GM23338 (cell line): Measurements from ENCODE around the gene TBCEL. TPM values are rescaled to one million over a fixed set of nuclear protein-coding genes. Genes with fewer than 3 reads are reported as not detected.
"Not testable (repeated sequence)": the region's sequence is repeated elsewhere in the genome, so short reads cannot be mapped to it uniquely, and the experiment has no call there.

ENCODE experiments used
- ATAC-seq: fragments of 200-7000 bp; cut with Tn5 transposase; 3 replicates; pipeline ENCODE4 v1.9.1; 2020
- DNase-seq: peaks from one replicate; pipeline ENCODE4 v3.0.0-alpha.2; 2015; ENCODE audit warnings: low spot score
- H2AFZ ChIP-seq: fragments of 200-600 bp; sonication (generic); 2 replicates; pipeline ENCODE4 v1.8.0; 2016; ENCODE audit warnings: antibody characterized with exemption, mild to moderate bottlenecking, moderate library complexity
- H3F3A ChIP-seq: fragments of 200-600 bp; sonication (generic); replicated peaks from 2 replicates; pipeline ENCODE4 v1.8.0; 2017; ENCODE audit warnings: antibody characterized with exemption, mixed run types, low read depth
- H3K27ac ChIP-seq: fragments of 200-600 bp; sonication (generic); 2 replicates; pipeline ENCODE4 v1.6.1; 2016; ENCODE audit warnings: low read depth
- H3K27me3 ChIP-seq: fragments of 200-600 bp; sonication (generic); 2 replicates; pipeline ENCODE4 v1.8.0; 2016; ENCODE audit warnings: mild to moderate bottlenecking, mixed run types, moderate library complexity; ENCODE audit not compliant: insufficient read depth
- H3K36me3 ChIP-seq: fragments of 200-600 bp; sonication (generic); 2 replicates; pipeline ENCODE4 v1.8.0; 2016; ENCODE audit warnings: mild to moderate bottlenecking; ENCODE audit not compliant: insufficient read depth
- H3K4me1 ChIP-seq: fragments of 200-600 bp; sonication (generic); 2 replicates; pipeline ENCODE4 v1.8.0; 2016; ENCODE audit warnings: mild to moderate bottlenecking, moderate library complexity; ENCODE audit not compliant: insufficient read depth
- H3K4me2 ChIP-seq: fragments of 200-600 bp; sonication (generic); 2 replicates; pipeline ENCODE4 v1.7.1; 2017; ENCODE audit warnings: mixed run types
- H3K4me3 ChIP-seq: fragments of 200-600 bp; sonication (generic); 2 replicates; pipeline ENCODE4 v1.6.1; 2016; ENCODE audit warnings: mixed run types
- H3K79me2 ChIP-seq: fragments of 200-600 bp; sonication (generic); replicated peaks from 2 replicates; pipeline ENCODE4 v1.8.0; 2017; ENCODE audit warnings: mild to moderate bottlenecking; ENCODE audit not compliant: insufficient read depth
- H3K9me2 ChIP-seq: fragments of 200-600 bp; sonication (generic); 2 replicates; pipeline ENCODE4 v1.8.0; 2017; ENCODE audit not compliant: insufficient read depth
- H4K20me1 ChIP-seq: fragments of 200-600 bp; sonication (generic); replicated peaks from 2 replicates; pipeline ENCODE4 v1.8.0; 2017; ENCODE audit warnings: mild to moderate bottlenecking; ENCODE audit not compliant: insufficient read depth
- H3K27ac Mint-ChIP-seq: 2 replicates; pipeline ENCODE4 v1.8.0; 2020; ENCODE audit warnings: inconsistent platforms, mild to moderate bottlenecking, moderate library complexity, mixed read lengths
- H3K27me3 Mint-ChIP-seq: 3 replicates; pipeline ENCODE4 v1.8.0; 2022; ENCODE audit warnings: low read depth, mild to moderate bottlenecking, moderate library complexity, mixed read lengths, inconsistent platforms; ENCODE audit not compliant: insufficient read depth, poor library complexity
- H3K36me3 Mint-ChIP-seq: 3 replicates; pipeline ENCODE4 v1.8.0; 2021; ENCODE audit warnings: low read depth, mild to moderate bottlenecking, inconsistent platforms, moderate library complexity, mixed read lengths
- H3K4me1 Mint-ChIP-seq: 3 replicates; pipeline ENCODE4 v1.8.0; 2020; ENCODE audit warnings: mild to moderate bottlenecking, inconsistent platforms, mixed read lengths
- H3K4me3 Mint-ChIP-seq: 3 replicates; pipeline ENCODE4 v1.8.0; 2021; ENCODE audit warnings: moderate library complexity, mild to moderate bottlenecking, inconsistent platforms, mixed read lengths
- H3K9me3 Mint-ChIP-seq: 3 replicates; pipeline ENCODE4 v1.8.0; 2020; ENCODE audit warnings: moderate library complexity, mild to moderate bottlenecking, inconsistent platforms, mixed read lengths
- CREB1 ChIP-seq: fragments of 250-450 bp; sonication (Bioruptor Pico); IDR thresholded peaks from 2 replicates; pipeline ENCODE4 v1.5.0; 2020; ENCODE audit warnings: low read depth, mild to moderate bottlenecking, moderate library complexity
- EZH2 ChIP-seq: fragments of 200-600 bp; sonication (generic); IDR thresholded peaks from one replicate; pipeline ENCODE4 v1.8.0; 2017; ENCODE audit warnings: antibody characterized with exemption, mild to moderate bottlenecking, low read depth; ENCODE audit not compliant: unreplicated experiment
- JUNB ChIP-seq: IDR thresholded peaks from one replicate; pipeline ENCODE4 v1.6.1; 2016; ENCODE audit warnings: antibody characterized with exemption; ENCODE audit not compliant: unreplicated experiment
- POLR2AphosphoS5 ChIP-seq: IDR thresholded peaks from 2 replicates; pipeline ENCODE4 v1.6.1; 2016; ENCODE audit warnings: antibody characterized with exemption, low read depth
- STAT1 ChIP-seq: IDR thresholded peaks from one replicate; pipeline ENCODE4 v1.6.1; 2016; ENCODE audit warnings: antibody characterized with exemption; ENCODE audit not compliant: unreplicated experiment
- ZNF114 ChIP-seq: fragments of 250-450 bp; sonication (Bioruptor Pico); IDR thresholded peaks from 2 replicates; pipeline ENCODE4 v1.5.0; 2020; ENCODE audit warnings: mild to moderate bottlenecking, moderate library complexity
- ZNF331 ChIP-seq: fragments of 250-450 bp; sonication (Bioruptor Pico); IDR thresholded peaks from 2 replicates; pipeline ENCODE4 v1.5.0; 2020; ENCODE audit warnings: low read depth, mild to moderate bottlenecking, moderate library complexity
- polyA plus RNA-seq: library from polyadenylated mRNA; unstranded; fragments of >200 nt; fragmentation: Nextera tagmentation; extraction: Ambion mirVana; gene quantifications from 2 replicates; pipeline ENCODE4 v1.2.1, GENCODE V29; 2016
- total RNA-seq: library from RNA; depleted of rRNA; stranded (reverse); fragments of >200 nt; shearing (Covaris generic); gene quantifications from 2 replicates; pipeline ENCODE4 v1.2.3, GENCODE V29; 2014
- TF ChIP-seq, protein P1 (sequence below): IDR thresholded peaks from one replicate; pipeline ENCODE4 v1.6.1; 2018; ENCODE audit warnings: antibody characterized with exemption; ENCODE audit not compliant: unreplicated experiment
- TF ChIP-seq, protein P2 (sequence below), 2 experiments: fragments of 200-600 bp in 1 of 2; sonication (generic) in 1 of 2; conservative IDR thresholded peaks; 2 replicates each; pipeline versions ENCODE4 v1.5.1 to v1.6.1; 2016 to 2017; ENCODE audit warnings: antibody characterized with exemption in 2 of 2, low read depth in 2 of 2, mild to moderate bottlenecking in 2 of 2, moderate library complexity in 1 of 2
- TF ChIP-seq, protein P3 (sequence below): fragments of 250-450 bp; sonication (Bioruptor Pico); IDR thresholded peaks from 2 replicates; pipeline ENCODE4 v1.5.0; 2020; ENCODE audit warnings: mild to moderate bottlenecking, moderate library complexity

The TBCEL gene
- total and polyA plus RNA-seq, 2 experiments from 2014 or later = 5.4 to 16.2 TPM

DNA sequence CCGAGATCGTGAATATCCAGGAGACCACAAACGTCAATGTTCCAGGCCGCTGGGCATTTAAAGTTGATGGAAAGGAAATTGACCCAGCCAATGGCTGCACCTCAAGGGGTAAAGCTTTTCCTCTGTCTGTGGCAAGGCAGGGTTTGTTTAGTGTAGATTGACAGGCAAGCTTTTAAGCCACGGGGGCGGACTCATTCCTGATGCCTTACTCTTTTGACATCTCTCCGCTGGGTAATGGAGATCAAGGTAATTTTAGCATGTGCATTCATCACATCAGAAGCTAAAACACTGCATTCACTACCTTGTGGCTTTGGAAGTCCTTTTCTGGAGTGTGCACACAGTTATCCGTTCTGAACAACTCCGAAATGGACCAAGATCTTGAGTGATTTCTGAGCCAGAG, 89.7 kb downstream of the TBCEL start (continued):
- TF ChIP-seq, protein P1, sequence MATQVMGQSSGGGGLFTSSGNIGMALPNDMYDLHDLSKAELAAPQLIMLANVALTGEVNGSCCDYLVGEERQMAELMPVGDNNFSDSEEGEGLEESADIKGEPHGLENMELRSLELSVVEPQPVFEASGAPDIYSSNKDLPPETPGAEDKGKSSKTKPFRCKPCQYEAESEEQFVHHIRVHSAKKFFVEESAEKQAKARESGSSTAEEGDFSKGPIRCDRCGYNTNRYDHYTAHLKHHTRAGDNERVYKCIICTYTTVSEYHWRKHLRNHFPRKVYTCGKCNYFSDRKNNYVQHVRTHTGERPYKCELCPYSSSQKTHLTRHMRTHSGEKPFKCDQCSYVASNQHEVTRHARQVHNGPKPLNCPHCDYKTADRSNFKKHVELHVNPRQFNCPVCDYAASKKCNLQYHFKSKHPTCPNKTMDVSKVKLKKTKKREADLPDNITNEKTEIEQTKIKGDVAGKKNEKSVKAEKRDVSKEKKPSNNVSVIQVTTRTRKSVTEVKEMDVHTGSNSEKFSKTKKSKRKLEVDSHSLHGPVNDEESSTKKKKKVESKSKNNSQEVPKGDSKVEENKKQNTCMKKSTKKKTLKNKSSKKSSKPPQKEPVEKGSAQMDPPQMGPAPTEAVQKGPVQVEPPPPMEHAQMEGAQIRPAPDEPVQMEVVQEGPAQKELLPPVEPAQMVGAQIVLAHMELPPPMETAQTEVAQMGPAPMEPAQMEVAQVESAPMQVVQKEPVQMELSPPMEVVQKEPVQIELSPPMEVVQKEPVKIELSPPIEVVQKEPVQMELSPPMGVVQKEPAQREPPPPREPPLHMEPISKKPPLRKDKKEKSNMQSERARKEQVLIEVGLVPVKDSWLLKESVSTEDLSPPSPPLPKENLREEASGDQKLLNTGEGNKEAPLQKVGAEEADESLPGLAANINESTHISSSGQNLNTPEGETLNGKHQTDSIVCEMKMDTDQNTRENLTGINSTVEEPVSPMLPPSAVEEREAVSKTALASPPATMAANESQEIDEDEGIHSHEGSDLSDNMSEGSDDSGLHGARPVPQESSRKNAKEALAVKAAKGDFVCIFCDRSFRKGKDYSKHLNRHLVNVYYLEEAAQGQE = no peak
- TF ChIP-seq, protein P2, sequence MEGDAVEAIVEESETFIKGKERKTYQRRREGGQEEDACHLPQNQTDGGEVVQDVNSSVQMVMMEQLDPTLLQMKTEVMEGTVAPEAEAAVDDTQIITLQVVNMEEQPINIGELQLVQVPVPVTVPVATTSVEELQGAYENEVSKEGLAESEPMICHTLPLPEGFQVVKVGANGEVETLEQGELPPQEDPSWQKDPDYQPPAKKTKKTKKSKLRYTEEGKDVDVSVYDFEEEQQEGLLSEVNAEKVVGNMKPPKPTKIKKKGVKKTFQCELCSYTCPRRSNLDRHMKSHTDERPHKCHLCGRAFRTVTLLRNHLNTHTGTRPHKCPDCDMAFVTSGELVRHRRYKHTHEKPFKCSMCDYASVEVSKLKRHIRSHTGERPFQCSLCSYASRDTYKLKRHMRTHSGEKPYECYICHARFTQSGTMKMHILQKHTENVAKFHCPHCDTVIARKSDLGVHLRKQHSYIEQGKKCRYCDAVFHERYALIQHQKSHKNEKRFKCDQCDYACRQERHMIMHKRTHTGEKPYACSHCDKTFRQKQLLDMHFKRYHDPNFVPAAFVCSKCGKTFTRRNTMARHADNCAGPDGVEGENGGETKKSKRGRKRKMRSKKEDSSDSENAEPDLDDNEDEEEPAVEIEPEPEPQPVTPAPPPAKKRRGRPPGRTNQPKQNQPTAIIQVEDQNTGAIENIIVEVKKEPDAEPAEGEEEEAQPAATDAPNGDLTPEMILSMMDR (conservative IDR thresholded peaks at IDR 0.05; ENCODE audit: low read depth in 2 of 2) = no peak
- TF ChIP-seq EZH2 = no peak
- no peak for TF ChIP-seq ZNF331 (CRISPR knock-in tag)

DNA sequence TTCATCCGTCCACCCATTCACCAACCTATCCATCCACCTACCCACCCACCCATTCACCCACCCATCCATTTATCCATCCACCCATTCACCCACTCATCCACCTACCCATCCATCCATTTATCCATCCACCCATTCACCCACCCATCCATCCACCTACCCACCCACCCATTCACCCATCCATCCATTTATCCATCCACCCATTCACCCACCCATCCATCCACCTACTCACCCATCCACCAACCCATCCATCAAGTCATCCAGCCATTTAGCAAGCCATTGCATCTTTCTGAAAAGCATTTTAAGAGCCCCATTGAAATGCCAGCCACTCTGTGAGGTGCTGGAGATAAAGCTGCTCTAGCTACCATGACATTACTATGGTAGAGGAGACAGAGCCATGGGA, 91.1 kb downstream of the TBCEL start:
- not testable (repeated sequence) for H3K9me2 ChIP-seq, H3K4me2 ChIP-seq, H3K4me1 ChIP-seq, H3K79me2 ChIP-seq, H3F3A ChIP-seq, H4K20me1 ChIP-seq, H3K27me3 ChIP-seq, H3K36me3 ChIP-seq, ATAC-seq, H3K9me3 Mint-ChIP-seq, H3K27me3 Mint-ChIP-seq, DNase-seq, H3K4me3 ChIP-seq, H3K4me3 Mint-ChIP-seq, H3K36me3 Mint-ChIP-seq, H3K27ac ChIP-seq, H3K27ac Mint-ChIP-seq, H2AFZ ChIP-seq
- peaks cover 13% of the 10 kb centered on the region; the same call in 2 of the 3 replicates for H3K4me1 Mint-ChIP-seq

DNA sequence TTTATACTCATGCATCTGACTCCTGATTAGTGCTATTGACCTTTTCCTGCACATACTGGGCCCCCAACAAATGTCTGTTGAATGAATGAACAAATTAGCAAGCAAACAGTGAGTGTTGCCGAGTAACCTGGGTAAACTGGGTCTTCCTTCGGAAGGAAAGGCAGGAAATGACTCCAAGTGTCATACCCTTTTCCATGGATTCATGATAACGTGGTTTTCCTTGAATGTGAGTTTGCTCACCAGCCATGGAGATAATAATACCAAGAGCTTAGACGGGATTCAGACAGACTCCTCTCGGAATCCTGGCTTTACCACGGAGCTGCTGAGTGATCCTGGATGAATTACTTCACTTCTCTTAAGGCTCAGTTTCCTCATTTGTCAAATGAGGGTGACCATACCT, 93.9 kb downstream of the TBCEL start:
- Mint-ChIP-seq H3K9me3 (peaks cover 18% of the 10 kb centered on the region), H3K27me3 (peaks cover 2% of the 10 kb centered on the region), H3K27ac (no peak overlapping the region), H3K36me3 (peaks cover 14% of the 10 kb centered on the region; the same call in 2 of the 3 replicates), H3K4me3 (no peak overlapping the region), H3K4me1 (peaks cover 4% of the 10 kb centered on the region; the same call in 2 of the 3 replicates)
- ATAC-seq = no peak
- Histone ChIP-seq H2AFZ (no peak overlapping the region), H3F3A (no peaks in the 10 kb centered on the region), H3K4me3 (no peak overlapping the region), H4K20me1 (no peaks in the 10 kb centered on the region), H3K9me2 (no peaks in the 10 kb centered on the region), H3K79me2 (no peaks in the 10 kb centered on the region), H3K36me3 (no peaks in the 10 kb centered on the region), H3K27me3 (no peaks in the 10 kb centered on the region), H3K4me2 (no peak overlapping the region), H3K4me1 (no peaks in the 10 kb centered on the region), H3K27ac (no peak overlapping the region)
- DNase-seq = no peak
- TF ChIP-seq CREB1 (CRISPR knock-in tag) = no peak
- TF ChIP-seq, protein P3, sequence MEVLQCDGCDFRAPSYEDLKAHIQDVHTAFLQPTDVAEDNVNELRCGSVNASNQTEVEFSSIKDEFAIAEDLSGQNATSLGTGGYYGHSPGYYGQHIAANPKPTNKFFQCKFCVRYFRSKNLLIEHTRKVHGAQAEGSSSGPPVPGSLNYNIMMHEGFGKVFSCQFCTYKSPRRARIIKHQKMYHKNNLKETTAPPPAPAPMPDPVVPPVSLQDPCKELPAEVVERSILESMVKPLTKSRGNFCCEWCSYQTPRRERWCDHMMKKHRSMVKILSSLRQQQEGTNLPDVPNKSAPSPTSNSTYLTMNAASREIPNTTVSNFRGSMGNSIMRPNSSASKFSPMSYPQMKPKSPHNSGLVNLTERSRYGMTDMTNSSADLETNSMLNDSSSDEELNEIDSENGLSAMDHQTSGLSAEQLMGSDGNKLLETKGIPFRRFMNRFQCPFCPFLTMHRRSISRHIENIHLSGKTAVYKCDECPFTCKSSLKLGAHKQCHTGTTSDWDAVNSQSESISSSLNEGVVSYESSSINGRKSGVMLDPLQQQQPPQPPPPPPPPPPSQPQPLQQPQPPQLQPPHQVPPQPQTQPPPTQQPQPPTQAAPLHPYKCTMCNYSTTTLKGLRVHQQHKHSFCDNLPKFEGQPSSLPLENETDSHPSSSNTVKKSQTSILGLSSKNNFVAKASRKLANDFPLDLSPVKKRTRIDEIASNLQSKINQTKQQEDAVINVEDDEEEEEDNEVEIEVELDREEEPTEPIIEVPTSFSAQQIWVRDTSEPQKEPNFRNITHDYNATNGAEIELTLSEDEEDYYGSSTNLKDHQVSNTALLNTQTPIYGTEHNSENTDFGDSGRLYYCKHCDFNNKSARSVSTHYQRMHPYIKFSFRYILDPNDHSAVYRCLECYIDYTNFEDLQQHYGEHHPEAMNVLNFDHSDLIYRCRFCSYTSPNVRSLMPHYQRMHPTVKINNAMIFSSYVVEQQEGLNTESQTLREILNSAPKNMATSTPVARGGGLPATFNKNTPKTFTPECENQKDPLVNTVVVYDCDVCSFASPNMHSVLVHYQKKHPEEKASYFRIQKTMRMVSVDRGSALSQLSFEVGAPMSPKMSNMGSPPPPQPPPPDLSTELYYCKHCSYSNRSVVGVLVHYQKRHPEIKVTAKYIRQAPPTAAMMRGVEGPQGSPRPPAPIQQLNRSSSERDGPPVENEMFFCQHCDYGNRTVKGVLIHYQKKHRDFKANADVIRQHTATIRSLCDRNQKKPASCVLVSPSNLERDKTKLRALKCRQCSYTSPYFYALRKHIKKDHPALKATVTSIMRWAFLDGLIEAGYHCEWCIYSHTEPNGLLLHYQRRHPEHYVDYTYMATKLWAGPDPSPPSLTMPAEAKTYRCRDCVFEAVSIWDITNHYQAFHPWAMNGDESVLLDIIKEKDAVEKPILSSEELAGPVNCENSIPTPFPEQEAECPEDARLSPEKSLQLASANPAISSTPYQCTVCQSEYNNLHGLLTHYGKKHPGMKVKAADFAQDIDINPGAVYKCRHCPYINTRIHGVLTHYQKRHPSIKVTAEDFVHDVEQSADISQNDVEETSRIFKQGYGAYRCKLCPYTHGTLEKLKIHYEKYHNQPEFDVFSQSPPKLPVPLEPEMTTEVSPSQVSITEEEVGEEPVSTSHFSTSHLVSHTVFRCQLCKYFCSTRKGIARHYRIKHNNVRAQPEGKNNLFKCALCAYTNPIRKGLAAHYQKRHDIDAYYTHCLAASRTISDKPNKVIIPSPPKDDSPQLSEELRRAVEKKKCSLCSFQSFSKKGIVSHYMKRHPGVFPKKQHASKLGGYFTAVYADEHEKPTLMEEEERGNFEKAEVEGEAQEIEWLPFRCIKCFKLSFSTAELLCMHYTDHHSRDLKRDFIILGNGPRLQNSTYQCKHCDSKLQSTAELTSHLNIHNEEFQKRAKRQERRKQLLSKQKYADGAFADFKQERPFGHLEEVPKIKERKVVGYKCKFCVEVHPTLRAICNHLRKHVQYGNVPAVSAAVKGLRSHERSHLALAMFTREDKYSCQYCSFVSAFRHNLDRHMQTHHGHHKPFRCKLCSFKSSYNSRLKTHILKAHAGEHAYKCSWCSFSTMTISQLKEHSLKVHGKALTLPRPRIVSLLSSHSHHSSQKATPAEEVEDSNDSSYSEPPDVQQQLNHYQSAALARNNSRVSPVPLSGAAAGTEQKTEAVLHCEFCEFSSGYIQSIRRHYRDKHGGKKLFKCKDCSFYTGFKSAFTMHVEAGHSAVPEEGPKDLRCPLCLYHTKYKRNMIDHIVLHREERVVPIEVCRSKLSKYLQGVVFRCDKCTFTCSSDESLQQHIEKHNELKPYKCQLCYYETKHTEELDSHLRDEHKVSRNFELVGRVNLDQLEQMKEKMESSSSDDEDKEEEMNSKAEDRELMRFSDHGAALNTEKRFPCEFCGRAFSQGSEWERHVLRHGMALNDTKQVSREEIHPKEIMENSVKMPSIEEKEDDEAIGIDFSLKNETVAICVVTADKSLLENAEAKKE (CRISPR knock-in tag) = no peak
- TF ChIP-seq POLR2AphosphoS5 = no peak
- no peak for TF ChIP-seq STAT1
- no peak for TF ChIP-seq ZNF114 (CRISPR knock-in tag)
- TF ChIP-seq ZNF331 (CRISPR knock-in tag) = no peak
- no peak for TF ChIP-seq JUNB
